Measurements from ENCODE around the gene USB1.
"Not testable (repeated sequence)": the region's sequence is repeated elsewhere in the genome, so short reads cannot be mapped to it uniquely, and the experiment has no call there.

The USB1 gene

GRCh38 chr16:57972306-57972705, 28.9 kb upstream of the USB1 start:
- in situ Hi-C loops (cut with HindIII; ENCODE audit: low sequenced_read_pairs): no loop called here
- DNase-seq (ENCODE audit: low read depth, low spot score): no peak
- TF ChIP-seq, protein P1, sequence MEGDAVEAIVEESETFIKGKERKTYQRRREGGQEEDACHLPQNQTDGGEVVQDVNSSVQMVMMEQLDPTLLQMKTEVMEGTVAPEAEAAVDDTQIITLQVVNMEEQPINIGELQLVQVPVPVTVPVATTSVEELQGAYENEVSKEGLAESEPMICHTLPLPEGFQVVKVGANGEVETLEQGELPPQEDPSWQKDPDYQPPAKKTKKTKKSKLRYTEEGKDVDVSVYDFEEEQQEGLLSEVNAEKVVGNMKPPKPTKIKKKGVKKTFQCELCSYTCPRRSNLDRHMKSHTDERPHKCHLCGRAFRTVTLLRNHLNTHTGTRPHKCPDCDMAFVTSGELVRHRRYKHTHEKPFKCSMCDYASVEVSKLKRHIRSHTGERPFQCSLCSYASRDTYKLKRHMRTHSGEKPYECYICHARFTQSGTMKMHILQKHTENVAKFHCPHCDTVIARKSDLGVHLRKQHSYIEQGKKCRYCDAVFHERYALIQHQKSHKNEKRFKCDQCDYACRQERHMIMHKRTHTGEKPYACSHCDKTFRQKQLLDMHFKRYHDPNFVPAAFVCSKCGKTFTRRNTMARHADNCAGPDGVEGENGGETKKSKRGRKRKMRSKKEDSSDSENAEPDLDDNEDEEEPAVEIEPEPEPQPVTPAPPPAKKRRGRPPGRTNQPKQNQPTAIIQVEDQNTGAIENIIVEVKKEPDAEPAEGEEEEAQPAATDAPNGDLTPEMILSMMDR (IDR thresholded peaks at IDR 0.05; ENCODE audit: low read depth, low read length): no peak
- H3K4me3 ChIP-seq (ENCODE audit: low read depth, low read length): no peak overlapping the region

- in situ Hi-C loops (cut with HindIII; ENCODE audit: low sequenced_read_pairs): no loop called here
- no peak for DNase-seq (ENCODE audit: low read depth, low spot score)
- H3K4me3 ChIP-seq (ENCODE audit: low read depth, low read length): no peak overlapping the region
- TF ChIP-seq, protein P1 (IDR thresholded peaks at IDR 0.05; ENCODE audit: low read depth, low read length): no peak
Measured at GRCh38 chr16:57976331-57976796, 24.8 kb upstream of the USB1 start.

GRCh38 chr16:57977418-57978069, 23.7 kb upstream of the USB1 start:
- in situ Hi-C loops (cut with HindIII; ENCODE audit: low sequenced_read_pairs): no loop called here
- DNase-seq (ENCODE audit: low read depth, low spot score): no peak
- no peak overlapping the region for H3K4me3 ChIP-seq (ENCODE audit: low read depth, low read length)
- TF ChIP-seq, protein P1 (IDR thresholded peaks at IDR 0.05; ENCODE audit: low read depth, low read length): no peak

DNA sequence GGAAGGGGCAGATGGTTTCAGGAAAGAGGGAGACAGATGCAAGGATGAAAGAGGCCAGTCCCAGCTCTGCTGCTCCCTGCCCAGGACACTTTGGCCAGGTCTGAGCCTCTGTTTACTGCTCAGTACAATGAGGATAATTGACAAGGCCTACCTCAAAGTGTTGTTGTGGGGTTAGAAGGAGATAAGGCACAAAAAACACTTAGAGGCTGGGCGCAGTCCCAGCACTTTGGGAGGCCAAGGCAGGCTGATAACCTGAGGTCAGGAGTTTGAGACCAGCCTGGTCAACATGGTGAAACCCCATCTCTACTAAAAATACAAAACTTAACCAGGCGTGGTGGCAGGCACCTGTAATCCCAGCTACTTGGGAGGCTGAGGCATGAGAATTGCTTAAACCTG, 23.1 kb upstream of the USB1 start:
- in situ Hi-C loops (cut with HindIII; ENCODE audit: low sequenced_read_pairs); DNase-seq (ENCODE audit: low read depth, low spot score); H3K4me3 ChIP-seq (ENCODE audit: low read depth, low read length): not testable (repeated sequence)

- in situ Hi-C loops (cut with HindIII; ENCODE audit: low sequenced_read_pairs): no loop called here
Measured at GRCh38 chr16:57979006-57979585, 22.1 kb upstream of the USB1 start.

DNA sequence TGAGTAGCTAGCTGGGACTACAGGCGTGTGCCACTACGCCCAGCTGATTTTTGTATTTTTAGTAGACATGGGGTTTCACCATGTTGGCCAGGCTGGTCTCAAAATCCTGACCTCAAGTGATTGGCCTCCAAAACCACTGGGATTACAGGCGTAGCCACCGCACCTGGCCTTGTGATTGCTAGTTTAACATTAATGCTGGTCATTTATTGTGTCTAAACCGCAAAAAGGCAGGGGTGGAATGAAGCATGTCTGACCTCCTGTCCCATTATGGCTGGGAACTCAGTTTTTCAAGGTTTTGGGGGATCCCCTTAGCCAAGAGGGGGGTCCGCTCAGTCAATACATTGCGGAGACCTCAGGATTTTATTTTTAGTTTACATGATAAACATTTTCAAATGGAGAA, 19.6 kb upstream of the USB1 start:
- no peak overlapping the region for H3K4me3 ChIP-seq (ENCODE audit: low read depth, low read length)
- TF ChIP-seq, protein P1 (IDR thresholded peaks at IDR 0.05; ENCODE audit: low read depth, low read length): no peak
- in situ Hi-C loops (cut with HindIII; ENCODE audit: low sequenced_read_pairs): no loop called here
- no peak for DNase-seq (ENCODE audit: low read depth, low spot score)

More at GRCh38 chr16:57979006-57979585, 22.1 kb upstream of the USB1 start:
- no peak for DNase-seq (ENCODE audit: low read depth, low spot score)
- no peak overlapping the region for H3K4me3 ChIP-seq (ENCODE audit: low read depth, low read length)
- TF ChIP-seq, protein P1 (IDR thresholded peaks at IDR 0.05; ENCODE audit: low read depth, low read length): no peak

- DNase-seq (ENCODE audit: low read depth, low spot score): no peak
- TF ChIP-seq, protein P1 (IDR thresholded peaks at IDR 0.05; ENCODE audit: low read depth, low read length): no peak
- H3K4me3 ChIP-seq (ENCODE audit: low read depth, low read length): no peak overlapping the region
- in situ Hi-C loops (cut with HindIII; ENCODE audit: low sequenced_read_pairs): no loop called here
Measured at GRCh38 chr16:57982385-57982784, 18.8 kb upstream of the USB1 start.
